Myocyte (in vitro differentiated cells): Measurements from ENCODE around the gene LGALS7. TPM values are rescaled to one million over a fixed set of nuclear protein-coding genes. Genes with fewer than 3 reads are reported as not detected.
A peak's percentile ranks its signal among the peaks of the same experiment; 100 is the strongest.
"Not testable (repeated sequence)": the region's sequence is repeated elsewhere in the genome, so short reads cannot be mapped to it uniquely, and the experiment has no call there.

Experiments
- DNase-seq: peaks from one replicate; pipeline ENCODE4 v3.0.0-alpha.2; 2012; ENCODE audit warnings: low read depth
- polyA plus RNA-seq: library from polyadenylated mRNA; unstranded; fragments of >200 nt; gene quantifications from one replicate; pipeline ENCODE4 v1.2.1, GENCODE V29; 2012; ENCODE audit warnings: missing spikeins
- total RNA-seq: library from RNA; depleted of rRNA; stranded (reverse); fragments of >200 nt; gene quantifications from 2 replicates; pipeline ENCODE4 v1.2.3, GENCODE V29; 2014

LGALS7 gene
- not detected in 2 replicates for total RNA-seq
- polyA plus RNA-seq = not detected

- DNase-seq = no peak
Measured at GRCh38 chr19:38773469-38774177, at the start of gene LGALS7. LGALS7 (minus strand) TSS chr19:38773517; CDS start chr19:38773492, 25 bp downstream.

GRCh38 chr19:38821230-38821825 lies 48.0 kb upstream of the LGALS7 start:
- not testable (repeated sequence) for DNase-seq

- DNase-seq = peak; percentile 38
Measured at GRCh38 chr19:38819231-38819920, 46.1 kb upstream of the LGALS7 start.

- no peak for DNase-seq
Measured at GRCh38 chr19:38817081-38817480, 43.8 kb upstream of the LGALS7 start.

- DNase-seq = no peak
Measured at GRCh38 chr19:38816131-38816750, 42.9 kb upstream of the LGALS7 start.

- no peak for DNase-seq
Measured at GRCh38 chr19:38815059-38816001, 42.0 kb upstream of the LGALS7 start.

- not testable (repeated sequence) for DNase-seq
Measured at GRCh38 chr19:38813932-38814331, 40.6 kb upstream of the LGALS7 start.

GRCh38 chr19:38813323-38813722 lies 40.0 kb upstream of the LGALS7 start:
- no peak for DNase-seq

GRCh38 chr19:38812841-38813320 lies 39.6 kb upstream of the LGALS7 start, which contains the start of gene LGALS4:
LGALS4 (minus strand) TSS chr19:38812945; CDS start chr19:38812886, 59 bp downstream.
- no peak for DNase-seq

- DNase-seq = no peak
Measured at GRCh38 chr19:38812009-38812840, 38.9 kb upstream of the LGALS7 start.

- DNase-seq = no peak
Measured at GRCh38 chr19:38809592-38810252, 36.4 kb upstream of the LGALS7 start.

GRCh38 chr19:38808741-38809140 lies 35.4 kb upstream of the LGALS7 start:
- no peak for DNase-seq

GRCh38 chr19:38807374-38808098 lies 34.2 kb upstream of the LGALS7 start:
- not testable (repeated sequence) for DNase-seq

- no peak for DNase-seq
Measured at GRCh38 chr19:38806371-38806770, 33.1 kb upstream of the LGALS7 start.

- DNase-seq = no peak
Measured at GRCh38 chr19:38805180-38805579, 31.9 kb upstream of the LGALS7 start.

- DNase-seq = no peak
Measured at GRCh38 chr19:38803543-38803942, 30.2 kb upstream of the LGALS7 start.

- peak; percentile 78 for DNase-seq
Measured at GRCh38 chr19:38801359-38802095, 28.2 kb upstream of the LGALS7 start.
